Ecto neural progenitor cell (in vitro differentiated cells): ENCODE measurements around the gene IRAK2.
"Not testable (repeated sequence)": the region's sequence is repeated elsewhere in the genome, so short reads cannot be mapped to it uniquely, and the experiment has no call there.

Source experiments
- DNase-seq: peaks from one replicate; pipeline ENCODE4 v3.0.0-alpha.2; 2018; ENCODE audit warnings: low spot score

IRAK2 gene

GRCh38 chr3:10253731-10254130, 89.0 kb downstream of the IRAK2 start:
- DNase-seq: no peak

- DNase-seq: no peak
These were observed 91.1 kb downstream of the IRAK2 start for GRCh38 chr3:10255835-10256234.

DNA sequence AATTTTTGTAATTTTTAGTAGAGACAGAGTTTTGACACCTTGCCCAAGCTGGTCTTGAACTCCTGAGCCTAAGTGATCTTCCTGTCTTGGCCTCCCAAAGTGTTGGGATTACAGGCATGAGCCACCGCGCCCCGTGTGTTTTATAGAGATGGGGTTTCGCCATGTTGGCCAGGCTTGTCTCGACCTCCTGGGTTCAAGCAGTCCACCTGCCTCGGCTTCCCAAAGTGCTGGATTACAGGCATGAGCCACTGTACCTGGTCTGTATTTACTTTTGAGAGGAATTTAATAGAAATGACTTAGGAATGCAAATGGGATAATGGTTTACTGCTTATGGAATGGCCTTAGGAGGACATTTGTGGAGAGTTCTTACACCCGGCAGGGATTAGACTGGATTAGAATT, 94.3 kb downstream of the IRAK2 start:
- no peak for DNase-seq

DNA sequence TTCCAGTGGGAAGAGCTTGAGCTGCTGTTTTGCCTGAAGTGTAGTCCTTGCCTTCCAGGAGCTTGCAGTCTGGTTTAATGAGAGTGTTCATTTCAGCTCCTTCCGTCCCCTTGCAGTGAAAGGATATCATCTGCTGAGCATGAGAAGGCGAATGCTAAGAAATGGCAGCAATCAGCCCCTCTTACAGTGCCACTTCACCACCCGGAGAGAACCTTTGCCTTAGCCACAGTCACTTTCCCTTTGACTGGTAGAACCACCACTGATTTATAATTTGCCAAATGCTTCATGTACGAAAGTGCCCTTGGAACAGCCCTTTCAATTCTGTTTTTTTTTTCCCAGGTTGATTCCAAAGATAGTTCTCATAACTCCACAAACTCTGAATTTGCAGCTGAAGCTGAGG, 95.1 kb downstream of the IRAK2 start:
- no peak for DNase-seq

- no peak for DNase-seq
These were observed 95.5 kb downstream of the IRAK2 start for GRCh38 chr3:10260211-10260701.

GRCh38 chr3:10262027-10262426, 97.3 kb downstream of the IRAK2 start:
- DNase-seq: no peak

GRCh38 chr3:10263646-10264363, 99.1 kb downstream of the IRAK2 start:
- peak; percentile 81 for DNase-seq

GRCh38 chr3:10265833-10266232, 101.1 kb downstream of the IRAK2 start:
- DNase-seq: no peak

- DNase-seq: not testable (repeated sequence)
These were observed 102.2 kb downstream of the IRAK2 start for GRCh38 chr3:10266936-10267335.

GRCh38 chr3:10268116-10268515, 103.4 kb downstream of the IRAK2 start:
- no peak for DNase-seq

- no peak for DNase-seq
These were observed 104.2 kb downstream of the IRAK2 start for GRCh38 chr3:10268930-10269329.

DNA sequence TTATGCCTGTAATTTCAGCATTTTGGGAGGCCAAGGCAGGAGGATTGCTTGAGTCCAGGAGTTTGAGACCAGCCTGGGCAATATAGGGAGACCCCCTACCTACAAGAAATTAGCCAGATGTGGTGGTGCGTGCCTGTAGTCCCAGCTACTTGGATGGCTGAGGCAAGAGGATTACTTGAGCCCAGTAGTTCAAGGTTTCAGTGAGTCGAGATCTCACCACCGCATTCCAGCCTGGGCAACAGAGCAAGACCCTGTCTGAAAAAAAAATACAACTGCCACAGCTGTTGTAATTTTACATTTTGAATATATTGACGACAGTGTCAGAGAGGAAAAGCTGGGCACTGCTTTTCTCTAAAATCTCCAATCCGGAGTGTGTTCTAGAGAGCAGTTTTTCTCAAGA, 104.7 kb downstream of the IRAK2 start:
- DNase-seq: no peak

- not testable (repeated sequence) for DNase-seq
These were observed 107.8 kb downstream of the IRAK2 start for GRCh38 chr3:10272476-10272875.

- DNase-seq: no peak
These were observed 108.3 kb downstream of the IRAK2 start for GRCh38 chr3:10272977-10273376.

GRCh38 chr3:10273702-10274305, 109.1 kb downstream of the IRAK2 start:
- DNase-seq: no peak

DNA sequence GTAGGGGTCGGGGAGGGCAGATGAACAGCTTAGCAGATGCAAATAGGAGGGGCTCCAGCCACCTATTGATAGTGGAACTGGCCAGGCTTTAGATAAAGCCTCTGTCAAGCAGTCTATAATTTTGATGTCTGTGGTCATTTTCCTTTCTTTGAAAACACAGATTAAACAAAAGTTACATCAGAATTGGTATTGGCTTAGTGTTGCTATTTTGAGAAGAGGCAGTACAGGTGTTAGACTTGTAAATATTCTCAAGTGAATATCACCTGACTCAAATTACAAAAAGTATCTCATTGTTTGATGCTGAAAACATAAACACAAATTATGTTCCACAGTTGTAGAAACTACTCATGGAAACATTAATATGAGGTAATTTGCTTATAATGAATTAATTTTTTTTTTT, 109.9 kb downstream of the IRAK2 start:
- no peak for DNase-seq

GRCh38 chr3:10277115-10277625, 112.5 kb downstream of the IRAK2 start:
- no peak for DNase-seq

DNA sequence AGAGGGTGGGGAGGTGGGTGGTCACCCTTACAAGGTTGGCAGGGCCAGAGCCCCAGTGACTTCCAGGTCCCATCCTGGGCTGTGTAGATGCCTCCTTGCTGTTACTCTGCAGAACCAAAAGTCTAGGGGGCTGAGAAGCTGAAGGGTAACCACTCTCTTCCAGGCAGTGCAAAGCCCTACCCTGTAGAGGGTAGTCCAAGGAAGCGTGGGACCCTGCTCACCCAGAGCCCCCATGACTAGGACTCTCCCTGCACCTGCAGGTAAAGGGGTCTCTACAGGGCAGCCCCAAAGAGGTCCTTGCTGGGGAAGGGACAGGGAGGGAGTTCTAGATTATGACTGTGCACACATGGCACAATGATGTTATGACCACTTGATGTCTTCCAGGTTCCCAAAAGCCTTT, 113.8 kb downstream of the IRAK2 start:
- no peak for DNase-seq

GRCh38 chr3:10279384-10280176, 114.9 kb downstream of the IRAK2 start:
- DNase-seq: no peak

GRCh38 chr3:10280177-10280529, 115.4 kb downstream of the IRAK2 start:
- no peak for DNase-seq

GRCh38 chr3:10280571-10280970, 115.9 kb downstream of the IRAK2 start:
- DNase-seq: no peak

DNA sequence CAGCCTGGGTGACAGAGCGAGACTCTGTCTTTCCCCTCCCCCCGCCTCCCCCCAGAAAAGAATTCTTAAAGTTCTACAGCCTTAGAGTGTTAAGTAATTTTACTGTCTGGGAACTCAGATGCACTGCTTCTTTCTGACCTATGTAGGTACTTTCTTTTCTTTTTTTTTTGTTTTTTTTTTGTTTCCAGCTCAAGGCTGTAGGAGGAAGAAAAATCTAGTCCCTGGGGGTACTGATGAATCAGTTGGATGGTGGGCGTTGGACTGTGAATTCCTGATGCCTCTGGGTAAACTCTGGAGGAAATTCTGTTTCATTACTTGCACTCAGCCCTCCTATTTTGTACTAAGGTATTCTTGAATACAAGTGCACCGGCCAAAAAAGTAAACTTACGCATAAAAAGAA, 117.2 kb downstream of the IRAK2 start:
- DNase-seq: no peak

- DNase-seq: no peak
These were observed 118.9 kb downstream of the IRAK2 start for GRCh38 chr3:10283638-10284037.
